GM23338 (cell line): ENCODE measurements around the gene ZSWIM1. TPM values are rescaled to one million over a fixed set of nuclear protein-coding genes. Genes with fewer than 3 reads are reported as not detected.

ENCODE experiments used
- ATAC-seq: fragments of 200-7000 bp; cut with Tn5 transposase; 3 replicates; pipeline ENCODE4 v1.9.1; 2020
- DNase-seq: peaks from one replicate; pipeline ENCODE4 v3.0.0-alpha.2; 2015; ENCODE audit warnings: low spot score
- H2AFZ ChIP-seq: fragments of 200-600 bp; sonication (generic); 2 replicates; pipeline ENCODE4 v1.8.0; 2016; ENCODE audit warnings: antibody characterized with exemption, mild to moderate bottlenecking, moderate library complexity
- H3F3A ChIP-seq: fragments of 200-600 bp; sonication (generic); replicated peaks from 2 replicates; pipeline ENCODE4 v1.8.0; 2017; ENCODE audit warnings: antibody characterized with exemption, mixed run types, low read depth
- H3K27ac ChIP-seq: fragments of 200-600 bp; sonication (generic); 2 replicates; pipeline ENCODE4 v1.6.1; 2016; ENCODE audit warnings: low read depth
- H3K27me3 ChIP-seq: fragments of 200-600 bp; sonication (generic); 2 replicates; pipeline ENCODE4 v1.8.0; 2016; ENCODE audit warnings: mild to moderate bottlenecking, mixed run types, moderate library complexity; ENCODE audit not compliant: insufficient read depth
- H3K36me3 ChIP-seq: fragments of 200-600 bp; sonication (generic); 2 replicates; pipeline ENCODE4 v1.8.0; 2016; ENCODE audit warnings: mild to moderate bottlenecking; ENCODE audit not compliant: insufficient read depth
- H3K4me1 ChIP-seq: fragments of 200-600 bp; sonication (generic); 2 replicates; pipeline ENCODE4 v1.8.0; 2016; ENCODE audit warnings: mild to moderate bottlenecking, moderate library complexity; ENCODE audit not compliant: insufficient read depth
- H3K4me2 ChIP-seq: fragments of 200-600 bp; sonication (generic); 2 replicates; pipeline ENCODE4 v1.7.1; 2017; ENCODE audit warnings: mixed run types
- H3K4me3 ChIP-seq: fragments of 200-600 bp; sonication (generic); 2 replicates; pipeline ENCODE4 v1.6.1; 2016; ENCODE audit warnings: mixed run types
- H3K79me2 ChIP-seq: fragments of 200-600 bp; sonication (generic); replicated peaks from 2 replicates; pipeline ENCODE4 v1.8.0; 2017; ENCODE audit warnings: mild to moderate bottlenecking; ENCODE audit not compliant: insufficient read depth
- H3K9me2 ChIP-seq: fragments of 200-600 bp; sonication (generic); 2 replicates; pipeline ENCODE4 v1.8.0; 2017; ENCODE audit not compliant: insufficient read depth
- H4K20me1 ChIP-seq: fragments of 200-600 bp; sonication (generic); replicated peaks from 2 replicates; pipeline ENCODE4 v1.8.0; 2017; ENCODE audit warnings: mild to moderate bottlenecking; ENCODE audit not compliant: insufficient read depth
- H3K27ac Mint-ChIP-seq: 2 replicates; pipeline ENCODE4 v1.8.0; 2020; ENCODE audit warnings: inconsistent platforms, mild to moderate bottlenecking, moderate library complexity, mixed read lengths
- H3K27me3 Mint-ChIP-seq: 3 replicates; pipeline ENCODE4 v1.8.0; 2022; ENCODE audit warnings: low read depth, mild to moderate bottlenecking, moderate library complexity, mixed read lengths, inconsistent platforms; ENCODE audit not compliant: insufficient read depth, poor library complexity
- H3K36me3 Mint-ChIP-seq: 3 replicates; pipeline ENCODE4 v1.8.0; 2021; ENCODE audit warnings: low read depth, mild to moderate bottlenecking, inconsistent platforms, moderate library complexity, mixed read lengths
- H3K4me1 Mint-ChIP-seq: 3 replicates; pipeline ENCODE4 v1.8.0; 2020; ENCODE audit warnings: mild to moderate bottlenecking, inconsistent platforms, mixed read lengths
- H3K4me3 Mint-ChIP-seq: 3 replicates; pipeline ENCODE4 v1.8.0; 2021; ENCODE audit warnings: moderate library complexity, mild to moderate bottlenecking, inconsistent platforms, mixed read lengths
- H3K9me3 Mint-ChIP-seq: 3 replicates; pipeline ENCODE4 v1.8.0; 2020; ENCODE audit warnings: moderate library complexity, mild to moderate bottlenecking, inconsistent platforms, mixed read lengths
- EZH2phosphoT487 ChIP-seq: fragments of 200-600 bp; sonication (generic); IDR thresholded peaks from one replicate; pipeline ENCODE4 v1.8.1; 2018; ENCODE audit warnings: antibody characterized with exemption; ENCODE audit not compliant: unreplicated experiment
- POLR2AphosphoS5 ChIP-seq: IDR thresholded peaks from 2 replicates; pipeline ENCODE4 v1.6.1; 2016; ENCODE audit warnings: antibody characterized with exemption, low read depth
- REST ChIP-seq: IDR thresholded peaks from one replicate; pipeline ENCODE4 v1.6.1; 2018; ENCODE audit warnings: antibody characterized with exemption; ENCODE audit not compliant: unreplicated experiment
- ZNF114 ChIP-seq: fragments of 250-450 bp; sonication (Bioruptor Pico); IDR thresholded peaks from 2 replicates; pipeline ENCODE4 v1.5.0; 2020; ENCODE audit warnings: mild to moderate bottlenecking, moderate library complexity
- ZNF331 ChIP-seq: fragments of 250-450 bp; sonication (Bioruptor Pico); IDR thresholded peaks from 2 replicates; pipeline ENCODE4 v1.5.0; 2020; ENCODE audit warnings: low read depth, mild to moderate bottlenecking, moderate library complexity
- polyA plus RNA-seq: library from polyadenylated mRNA; unstranded; fragments of >200 nt; fragmentation: Nextera tagmentation; extraction: Ambion mirVana; gene quantifications from 2 replicates; pipeline ENCODE4 v1.2.1, GENCODE V29; 2016
- total RNA-seq: library from RNA; depleted of rRNA; stranded (reverse); fragments of >200 nt; shearing (Covaris generic); gene quantifications from 2 replicates; pipeline ENCODE4 v1.2.3, GENCODE V29; 2014
- TF ChIP-seq, protein P1 (sequence below), 2 experiments: fragments of 200-600 bp in 1 of 2; sonication (generic) in 1 of 2; conservative IDR thresholded peaks; 2 replicates each; pipeline versions ENCODE4 v1.5.1 to v1.6.1; 2016 to 2017; ENCODE audit warnings: antibody characterized with exemption in 2 of 2, low read depth in 2 of 2, mild to moderate bottlenecking in 2 of 2, moderate library complexity in 1 of 2
- TF ChIP-seq, protein P2 (sequence below): IDR thresholded peaks from 2 replicates; pipeline ENCODE4 v1.6.1; 2016; ENCODE audit warnings: antibody characterized with exemption
- TF ChIP-seq, protein P3 (sequence below): fragments of 250-450 bp; sonication (Bioruptor Pico); IDR thresholded peaks from 2 replicates; pipeline ENCODE4 v1.5.0; 2020; ENCODE audit warnings: mild to moderate bottlenecking, moderate library complexity

ZSWIM1 gene
- total and polyA plus RNA-seq, 2 experiments from 2014 or later: 11.5 to 16.2 TPM

DNA sequence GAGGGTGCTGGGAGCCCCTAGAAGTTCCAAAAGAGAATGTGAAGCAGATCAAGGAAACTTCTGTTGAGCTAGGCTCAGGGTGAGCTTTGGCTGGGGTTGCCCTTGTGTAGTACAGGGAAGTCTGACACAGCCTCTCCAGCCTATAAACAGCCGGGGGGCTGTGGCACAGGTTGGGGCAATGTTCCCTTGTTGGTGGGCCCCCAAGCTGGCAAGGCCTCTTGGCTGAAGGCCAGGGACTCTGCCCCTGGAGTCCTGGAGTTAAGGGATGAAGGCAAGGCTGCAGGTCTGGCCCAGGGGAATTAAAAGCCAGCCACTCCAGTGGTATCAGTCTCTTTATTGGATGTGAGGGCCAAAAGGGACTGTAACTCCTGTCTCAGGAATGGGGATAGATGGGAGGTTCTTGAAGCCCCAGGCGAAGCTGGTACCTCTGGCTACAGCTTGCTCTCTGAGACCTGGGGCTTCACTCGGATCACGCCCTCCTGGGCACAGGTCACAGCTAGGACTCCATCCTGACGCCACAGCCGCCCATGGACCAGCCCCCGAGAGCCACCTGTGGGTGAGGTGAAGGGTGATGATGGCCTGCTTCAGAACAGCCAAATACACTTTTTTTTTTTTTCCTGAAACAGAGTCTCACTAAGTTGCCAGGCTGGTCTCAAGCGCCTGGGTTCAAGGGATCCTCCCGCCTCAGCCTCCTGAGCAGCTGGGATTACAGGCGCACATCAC lies 39.5 kb upstream of the ZSWIM1 start:
- Histone ChIP-seq H3K36me3 (peaks cover 15% of the 10 kb centered on the region; the same call in 1 of the 2 replicates), H3K27ac (no peak overlapping the region)
- peaks cover 33% of the 10 kb centered on the region for H3K36me3 Mint-ChIP-seq

More for the DNA sequence above, 39.5 kb upstream of the ZSWIM1 start:
- Mint-ChIP-seq H3K27ac (no peak overlapping the region), H3K27me3 (peaks cover 7% of the 10 kb centered on the region), H3K9me3 (no peaks in the 10 kb centered on the region), H3K4me1 (no peaks in the 10 kb centered on the region), H3K4me3 (no peak overlapping the region)
- H4K20me1 ChIP-seq: peaks cover 7% of the 10 kb centered on the region
- DNase-seq: no peak
- no peaks in the 10 kb centered on the region for H3K79me2 ChIP-seq
- H3K27me3 ChIP-seq: no peaks in the 10 kb centered on the region
- no peaks in the 10 kb centered on the region for H3K9me2 ChIP-seq
- H3F3A ChIP-seq: peaks cover 12% of the 10 kb centered on the region
- H3K4me1 ChIP-seq: no peaks in the 10 kb centered on the region; the same call in 1 of the 2 replicates
- TF ChIP-seq ZNF331 (no peak), ZNF114 (no peak), POLR2AphosphoS5 (no peak), EZH2phosphoT487 (no peak), REST (no peak)
- TF ChIP-seq, protein P1, sequence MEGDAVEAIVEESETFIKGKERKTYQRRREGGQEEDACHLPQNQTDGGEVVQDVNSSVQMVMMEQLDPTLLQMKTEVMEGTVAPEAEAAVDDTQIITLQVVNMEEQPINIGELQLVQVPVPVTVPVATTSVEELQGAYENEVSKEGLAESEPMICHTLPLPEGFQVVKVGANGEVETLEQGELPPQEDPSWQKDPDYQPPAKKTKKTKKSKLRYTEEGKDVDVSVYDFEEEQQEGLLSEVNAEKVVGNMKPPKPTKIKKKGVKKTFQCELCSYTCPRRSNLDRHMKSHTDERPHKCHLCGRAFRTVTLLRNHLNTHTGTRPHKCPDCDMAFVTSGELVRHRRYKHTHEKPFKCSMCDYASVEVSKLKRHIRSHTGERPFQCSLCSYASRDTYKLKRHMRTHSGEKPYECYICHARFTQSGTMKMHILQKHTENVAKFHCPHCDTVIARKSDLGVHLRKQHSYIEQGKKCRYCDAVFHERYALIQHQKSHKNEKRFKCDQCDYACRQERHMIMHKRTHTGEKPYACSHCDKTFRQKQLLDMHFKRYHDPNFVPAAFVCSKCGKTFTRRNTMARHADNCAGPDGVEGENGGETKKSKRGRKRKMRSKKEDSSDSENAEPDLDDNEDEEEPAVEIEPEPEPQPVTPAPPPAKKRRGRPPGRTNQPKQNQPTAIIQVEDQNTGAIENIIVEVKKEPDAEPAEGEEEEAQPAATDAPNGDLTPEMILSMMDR (conservative IDR thresholded peaks at IDR 0.05; ENCODE audit: low read depth in 2 of 2): no peak
- TF ChIP-seq, protein P2, sequence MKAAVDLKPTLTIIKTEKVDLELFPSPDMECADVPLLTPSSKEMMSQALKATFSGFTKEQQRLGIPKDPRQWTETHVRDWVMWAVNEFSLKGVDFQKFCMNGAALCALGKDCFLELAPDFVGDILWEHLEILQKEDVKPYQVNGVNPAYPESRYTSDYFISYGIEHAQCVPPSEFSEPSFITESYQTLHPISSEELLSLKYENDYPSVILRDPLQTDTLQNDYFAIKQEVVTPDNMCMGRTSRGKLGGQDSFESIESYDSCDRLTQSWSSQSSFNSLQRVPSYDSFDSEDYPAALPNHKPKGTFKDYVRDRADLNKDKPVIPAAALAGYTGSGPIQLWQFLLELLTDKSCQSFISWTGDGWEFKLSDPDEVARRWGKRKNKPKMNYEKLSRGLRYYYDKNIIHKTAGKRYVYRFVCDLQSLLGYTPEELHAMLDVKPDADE: no peak
- TF ChIP-seq, protein P3, sequence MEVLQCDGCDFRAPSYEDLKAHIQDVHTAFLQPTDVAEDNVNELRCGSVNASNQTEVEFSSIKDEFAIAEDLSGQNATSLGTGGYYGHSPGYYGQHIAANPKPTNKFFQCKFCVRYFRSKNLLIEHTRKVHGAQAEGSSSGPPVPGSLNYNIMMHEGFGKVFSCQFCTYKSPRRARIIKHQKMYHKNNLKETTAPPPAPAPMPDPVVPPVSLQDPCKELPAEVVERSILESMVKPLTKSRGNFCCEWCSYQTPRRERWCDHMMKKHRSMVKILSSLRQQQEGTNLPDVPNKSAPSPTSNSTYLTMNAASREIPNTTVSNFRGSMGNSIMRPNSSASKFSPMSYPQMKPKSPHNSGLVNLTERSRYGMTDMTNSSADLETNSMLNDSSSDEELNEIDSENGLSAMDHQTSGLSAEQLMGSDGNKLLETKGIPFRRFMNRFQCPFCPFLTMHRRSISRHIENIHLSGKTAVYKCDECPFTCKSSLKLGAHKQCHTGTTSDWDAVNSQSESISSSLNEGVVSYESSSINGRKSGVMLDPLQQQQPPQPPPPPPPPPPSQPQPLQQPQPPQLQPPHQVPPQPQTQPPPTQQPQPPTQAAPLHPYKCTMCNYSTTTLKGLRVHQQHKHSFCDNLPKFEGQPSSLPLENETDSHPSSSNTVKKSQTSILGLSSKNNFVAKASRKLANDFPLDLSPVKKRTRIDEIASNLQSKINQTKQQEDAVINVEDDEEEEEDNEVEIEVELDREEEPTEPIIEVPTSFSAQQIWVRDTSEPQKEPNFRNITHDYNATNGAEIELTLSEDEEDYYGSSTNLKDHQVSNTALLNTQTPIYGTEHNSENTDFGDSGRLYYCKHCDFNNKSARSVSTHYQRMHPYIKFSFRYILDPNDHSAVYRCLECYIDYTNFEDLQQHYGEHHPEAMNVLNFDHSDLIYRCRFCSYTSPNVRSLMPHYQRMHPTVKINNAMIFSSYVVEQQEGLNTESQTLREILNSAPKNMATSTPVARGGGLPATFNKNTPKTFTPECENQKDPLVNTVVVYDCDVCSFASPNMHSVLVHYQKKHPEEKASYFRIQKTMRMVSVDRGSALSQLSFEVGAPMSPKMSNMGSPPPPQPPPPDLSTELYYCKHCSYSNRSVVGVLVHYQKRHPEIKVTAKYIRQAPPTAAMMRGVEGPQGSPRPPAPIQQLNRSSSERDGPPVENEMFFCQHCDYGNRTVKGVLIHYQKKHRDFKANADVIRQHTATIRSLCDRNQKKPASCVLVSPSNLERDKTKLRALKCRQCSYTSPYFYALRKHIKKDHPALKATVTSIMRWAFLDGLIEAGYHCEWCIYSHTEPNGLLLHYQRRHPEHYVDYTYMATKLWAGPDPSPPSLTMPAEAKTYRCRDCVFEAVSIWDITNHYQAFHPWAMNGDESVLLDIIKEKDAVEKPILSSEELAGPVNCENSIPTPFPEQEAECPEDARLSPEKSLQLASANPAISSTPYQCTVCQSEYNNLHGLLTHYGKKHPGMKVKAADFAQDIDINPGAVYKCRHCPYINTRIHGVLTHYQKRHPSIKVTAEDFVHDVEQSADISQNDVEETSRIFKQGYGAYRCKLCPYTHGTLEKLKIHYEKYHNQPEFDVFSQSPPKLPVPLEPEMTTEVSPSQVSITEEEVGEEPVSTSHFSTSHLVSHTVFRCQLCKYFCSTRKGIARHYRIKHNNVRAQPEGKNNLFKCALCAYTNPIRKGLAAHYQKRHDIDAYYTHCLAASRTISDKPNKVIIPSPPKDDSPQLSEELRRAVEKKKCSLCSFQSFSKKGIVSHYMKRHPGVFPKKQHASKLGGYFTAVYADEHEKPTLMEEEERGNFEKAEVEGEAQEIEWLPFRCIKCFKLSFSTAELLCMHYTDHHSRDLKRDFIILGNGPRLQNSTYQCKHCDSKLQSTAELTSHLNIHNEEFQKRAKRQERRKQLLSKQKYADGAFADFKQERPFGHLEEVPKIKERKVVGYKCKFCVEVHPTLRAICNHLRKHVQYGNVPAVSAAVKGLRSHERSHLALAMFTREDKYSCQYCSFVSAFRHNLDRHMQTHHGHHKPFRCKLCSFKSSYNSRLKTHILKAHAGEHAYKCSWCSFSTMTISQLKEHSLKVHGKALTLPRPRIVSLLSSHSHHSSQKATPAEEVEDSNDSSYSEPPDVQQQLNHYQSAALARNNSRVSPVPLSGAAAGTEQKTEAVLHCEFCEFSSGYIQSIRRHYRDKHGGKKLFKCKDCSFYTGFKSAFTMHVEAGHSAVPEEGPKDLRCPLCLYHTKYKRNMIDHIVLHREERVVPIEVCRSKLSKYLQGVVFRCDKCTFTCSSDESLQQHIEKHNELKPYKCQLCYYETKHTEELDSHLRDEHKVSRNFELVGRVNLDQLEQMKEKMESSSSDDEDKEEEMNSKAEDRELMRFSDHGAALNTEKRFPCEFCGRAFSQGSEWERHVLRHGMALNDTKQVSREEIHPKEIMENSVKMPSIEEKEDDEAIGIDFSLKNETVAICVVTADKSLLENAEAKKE: no peak
- no peak for ATAC-seq
- H3K4me3 ChIP-seq: no peak overlapping the region
- no peak overlapping the region for H3K4me2 ChIP-seq
- H2AFZ ChIP-seq: no peak overlapping the region
